HG02623 (cell line): ENCODE measurements around the gene THSD7B.
"Not testable (repeated sequence)": the region's sequence is repeated elsewhere in the genome, so short reads cannot be mapped to it uniquely, and the experiment has no call there.

Source experiments
- ATAC-seq: cut with Tn5 transposase; IDR thresholded peaks from one replicate; pipeline ENCODE4 v1.9.1; 2021; ENCODE audit warnings: moderate library complexity; ENCODE audit not compliant: unreplicated experiment

THSD7B gene

DNA sequence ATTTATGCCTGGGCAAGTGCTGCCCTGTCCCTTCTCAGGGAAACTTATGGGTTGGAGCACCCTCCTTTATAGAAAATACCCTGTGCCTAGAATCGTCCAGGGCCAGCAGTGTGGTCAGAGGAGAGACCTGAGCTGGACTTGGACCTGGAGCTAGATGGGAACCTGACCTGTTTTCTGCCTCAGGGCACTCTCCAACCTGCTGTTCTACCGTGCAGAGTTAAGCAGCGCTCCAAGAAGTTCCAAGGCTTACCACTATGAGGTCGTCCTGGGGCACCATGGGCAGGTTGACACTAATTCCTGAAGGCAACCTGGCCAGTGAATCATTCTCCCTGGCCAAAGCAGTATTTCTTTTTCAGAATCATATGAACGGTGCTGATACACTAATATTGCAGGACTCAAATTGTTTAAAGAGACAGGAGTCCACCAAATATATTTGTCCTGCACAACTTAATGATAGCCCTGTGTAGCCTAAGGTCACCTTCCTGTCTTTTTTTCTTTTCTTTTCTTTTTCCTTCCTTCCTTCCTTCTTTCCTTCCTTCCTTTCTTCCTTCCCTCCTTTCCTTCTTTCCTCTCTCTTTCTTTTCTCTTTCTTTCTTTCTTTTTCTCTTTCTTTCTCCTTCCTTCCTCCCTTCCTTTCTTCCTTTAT, 743.5 kb downstream of the THSD7B start:
- ATAC-seq: no peak

DNA sequence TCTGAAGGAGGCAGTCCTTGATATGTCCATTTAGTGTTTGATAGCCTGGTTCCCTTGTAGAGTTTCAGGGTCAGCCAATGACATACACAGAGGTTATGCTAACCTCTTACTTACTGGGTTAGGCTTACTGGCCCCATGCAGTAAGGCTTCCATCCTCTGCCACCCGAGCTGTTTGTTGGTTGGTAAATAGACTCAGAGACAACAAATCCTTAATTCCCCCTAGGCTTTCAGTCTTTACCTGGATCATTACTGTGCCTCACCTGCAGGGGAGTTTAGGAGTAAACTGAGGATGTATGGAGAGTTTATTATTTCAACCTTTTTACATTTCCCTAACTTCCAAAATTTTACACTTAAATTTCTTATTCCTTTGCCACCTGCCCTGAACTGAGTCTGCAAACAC, 746.2 kb downstream of the THSD7B start:
- no peak for ATAC-seq

DNA sequence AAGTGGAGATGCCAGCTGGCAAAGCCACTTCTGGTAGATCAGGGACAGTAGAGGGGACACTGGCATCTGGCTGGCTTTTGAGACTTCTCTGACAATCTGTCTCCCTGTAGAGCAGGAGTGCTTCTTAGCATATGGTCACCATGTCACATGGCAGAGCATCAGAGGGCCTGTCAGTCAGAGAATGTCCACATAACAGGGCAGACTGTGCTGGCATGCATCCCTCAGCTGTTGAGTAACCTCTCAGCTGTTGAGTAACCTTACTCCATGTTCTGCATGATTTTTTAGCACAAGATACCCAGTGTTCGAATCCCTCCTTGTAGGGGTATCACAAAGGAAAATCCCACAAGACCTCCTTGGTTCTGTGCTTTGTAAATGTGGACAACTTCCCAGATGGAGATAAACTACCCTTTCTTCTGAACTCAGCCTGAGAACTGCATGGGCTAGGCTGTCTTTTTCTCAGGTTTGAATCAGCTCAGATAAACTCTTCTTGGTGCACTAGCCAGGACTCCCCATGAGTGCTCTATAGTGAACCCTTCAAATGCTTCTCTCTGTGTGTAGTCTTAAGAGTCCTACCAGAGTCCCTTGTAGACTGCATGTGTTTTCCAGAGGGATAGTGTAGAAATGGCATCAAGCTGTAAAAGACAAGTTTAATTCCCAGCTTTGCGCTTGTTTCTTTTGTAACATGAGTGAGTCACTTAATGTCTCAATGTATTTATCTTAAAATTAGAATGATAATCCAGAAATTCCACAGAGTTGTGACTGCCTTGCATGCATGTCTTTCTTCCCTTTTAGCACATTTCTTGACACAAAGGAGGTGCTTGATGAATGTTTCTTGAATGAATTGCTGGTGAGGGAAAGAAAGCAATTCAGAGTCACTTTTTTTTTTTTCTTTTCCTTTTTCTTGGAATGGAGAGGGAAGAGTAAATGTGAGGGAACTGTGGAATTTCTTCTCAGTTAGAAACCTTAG, 756.6 kb downstream of the THSD7B start:
- ATAC-seq: no peak

DNA sequence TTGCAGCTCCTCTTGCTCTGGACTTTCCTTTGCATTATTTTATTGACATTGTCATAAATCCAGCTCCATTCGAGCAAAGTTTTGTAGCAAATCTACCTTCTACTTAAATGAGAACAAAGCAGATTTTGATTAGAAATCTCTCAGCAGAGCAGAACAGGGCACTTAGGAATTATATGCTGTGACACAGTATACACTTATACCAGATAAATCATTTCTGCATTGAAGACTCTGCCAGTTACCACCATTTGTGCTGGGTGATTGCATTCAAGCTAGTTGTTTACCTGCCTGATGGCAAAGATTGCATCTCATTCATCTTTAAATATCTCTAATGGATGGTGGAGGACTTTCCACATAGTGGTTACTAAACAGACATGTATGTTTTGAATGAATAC, 757.3 kb downstream of the THSD7B start:
- ATAC-seq: no peak

DNA sequence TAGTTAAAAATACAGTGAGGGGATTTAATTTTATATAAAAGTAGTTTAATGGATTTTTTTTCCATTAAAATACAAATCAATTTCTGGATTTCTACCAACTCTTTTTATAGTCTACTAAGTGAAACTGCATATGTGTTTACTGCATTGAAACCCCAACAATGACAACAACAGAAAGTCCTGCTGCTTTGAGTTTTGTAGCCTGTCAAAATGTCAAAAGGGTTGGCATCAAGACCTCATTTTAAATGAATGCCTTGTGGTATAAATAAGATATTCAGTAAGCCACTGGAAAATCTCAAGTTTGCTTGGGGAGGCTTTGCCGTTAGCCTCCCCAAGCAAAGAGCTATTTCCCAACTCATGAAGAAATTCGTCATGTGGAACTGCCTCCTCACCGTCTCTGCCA, 758.6 kb downstream of the THSD7B start:
- ATAC-seq: no peak

DNA sequence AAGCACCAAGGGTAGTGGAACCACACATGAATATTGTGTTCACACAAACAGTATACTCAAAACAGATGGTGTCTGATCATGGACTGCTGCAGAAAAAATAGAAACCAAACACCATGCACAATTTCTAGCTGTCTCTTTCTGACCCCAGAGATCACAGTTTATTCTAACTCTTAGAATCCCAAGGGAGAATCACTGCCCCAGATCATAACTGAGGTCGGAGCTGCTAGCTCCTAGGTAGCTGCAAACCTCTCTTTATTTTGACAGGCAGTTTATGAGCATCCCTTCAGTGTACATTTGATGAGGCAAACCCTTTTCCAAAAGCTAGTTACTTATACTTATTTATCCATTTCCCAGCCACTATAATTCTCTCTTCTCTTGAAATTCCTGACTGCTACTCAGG, 759.8 kb downstream of the THSD7B start:
- no peak for ATAC-seq

DNA sequence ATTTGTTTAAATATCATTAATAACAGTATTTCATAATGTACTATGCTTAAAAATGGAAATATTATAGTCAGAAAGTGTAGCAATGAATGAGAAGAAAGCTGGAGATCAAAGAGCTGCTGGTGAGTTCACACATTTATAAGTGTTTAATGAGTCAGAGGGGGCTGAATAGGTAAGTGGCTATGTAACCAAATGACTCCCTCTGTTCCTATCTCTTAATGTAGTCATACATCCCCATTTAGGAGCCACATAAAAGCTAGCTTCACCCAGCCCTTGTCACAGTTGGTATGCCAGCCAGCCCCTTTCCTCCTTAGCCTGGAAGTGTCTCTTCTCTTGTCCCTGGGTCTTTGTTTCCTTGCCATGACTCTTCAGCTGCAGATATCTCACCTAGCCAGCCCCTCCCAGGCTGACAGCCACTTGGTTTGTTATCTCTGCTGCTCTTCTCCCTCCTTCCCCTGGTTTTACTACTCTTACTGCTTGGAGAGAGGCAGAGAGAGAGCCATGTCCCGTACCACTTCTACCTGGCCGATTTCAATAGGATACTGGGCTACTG, 760.4 kb downstream of the THSD7B start:
- ATAC-seq: no peak

DNA sequence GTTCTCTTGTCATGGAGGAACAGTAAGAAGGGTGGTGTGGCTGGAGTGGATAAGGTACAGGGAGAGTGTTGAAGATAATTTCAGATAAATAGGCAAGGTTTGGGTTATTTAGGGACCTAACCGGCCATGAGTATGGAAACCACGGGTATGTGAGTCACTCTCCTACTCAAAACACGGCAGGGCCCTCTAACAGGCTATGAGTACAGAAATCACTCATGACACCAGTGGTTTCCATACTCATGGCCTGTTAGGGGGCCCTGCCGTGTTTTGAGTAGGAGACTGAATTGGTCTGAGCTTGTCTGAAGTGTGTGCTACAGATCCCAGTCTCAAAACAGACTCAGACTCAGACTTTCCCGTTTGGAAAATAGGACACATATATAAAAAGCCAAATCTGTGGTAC, 770.6 kb downstream of the THSD7B start:
- ATAC-seq: no peak

DNA sequence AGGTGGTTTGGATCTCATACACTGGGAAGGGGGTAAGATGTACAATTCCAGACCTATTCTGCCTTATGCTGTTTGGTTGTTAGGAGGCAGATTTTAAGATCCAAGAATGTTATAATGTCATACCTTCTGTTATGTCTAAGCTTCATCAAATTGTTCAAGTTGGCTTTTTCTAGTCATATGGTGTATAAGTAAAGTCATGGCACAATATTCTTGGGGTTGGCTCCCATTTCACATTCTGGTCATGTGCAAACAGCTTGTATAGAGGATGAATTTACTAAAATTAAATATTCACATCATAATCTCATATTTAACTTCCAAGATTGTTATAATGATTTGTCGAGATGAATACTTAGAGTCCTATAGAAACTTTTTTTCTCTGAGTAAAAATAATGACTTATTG, 774.0 kb downstream of the THSD7B start:
- ATAC-seq: no peak

DNA sequence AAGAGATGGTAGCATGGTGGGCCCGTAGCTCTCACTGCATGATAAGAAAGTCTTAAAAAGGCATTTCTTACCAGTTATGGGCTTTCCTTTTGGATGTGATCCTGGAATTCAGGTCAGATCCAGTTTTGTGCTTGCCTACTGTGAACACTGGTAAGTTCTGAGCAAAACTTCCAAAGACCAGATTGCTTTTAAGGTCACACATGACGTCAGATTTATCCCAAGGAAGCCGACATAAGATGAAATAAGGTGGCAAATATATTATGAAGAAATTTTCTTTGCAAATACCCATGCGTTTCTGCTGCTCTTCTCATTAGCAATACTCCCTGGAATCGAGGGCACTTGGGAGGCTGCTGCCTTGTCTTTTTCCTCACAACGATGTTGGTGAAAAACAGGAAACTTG, 782.5 kb downstream of the THSD7B start:
- no peak for ATAC-seq

DNA sequence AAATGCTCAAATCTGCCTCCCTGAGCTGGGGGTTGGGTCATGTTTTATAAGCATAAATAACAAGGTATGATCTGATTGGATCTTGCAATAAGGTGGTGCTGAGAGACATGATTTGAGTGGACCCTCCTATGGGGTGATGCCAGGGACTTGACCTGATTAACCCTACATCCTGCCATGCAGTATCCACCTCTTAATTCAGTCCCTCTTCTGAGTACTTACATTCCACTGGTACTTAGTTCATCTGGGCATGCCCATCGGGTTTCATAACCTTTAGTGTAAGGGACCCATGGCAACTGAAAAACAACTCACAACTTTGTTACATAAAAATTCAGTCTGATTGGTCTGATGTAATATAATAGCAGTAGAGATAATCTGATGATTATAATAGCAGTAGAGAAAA, 801.0 kb downstream of the THSD7B start:
- ATAC-seq: no peak

DNA sequence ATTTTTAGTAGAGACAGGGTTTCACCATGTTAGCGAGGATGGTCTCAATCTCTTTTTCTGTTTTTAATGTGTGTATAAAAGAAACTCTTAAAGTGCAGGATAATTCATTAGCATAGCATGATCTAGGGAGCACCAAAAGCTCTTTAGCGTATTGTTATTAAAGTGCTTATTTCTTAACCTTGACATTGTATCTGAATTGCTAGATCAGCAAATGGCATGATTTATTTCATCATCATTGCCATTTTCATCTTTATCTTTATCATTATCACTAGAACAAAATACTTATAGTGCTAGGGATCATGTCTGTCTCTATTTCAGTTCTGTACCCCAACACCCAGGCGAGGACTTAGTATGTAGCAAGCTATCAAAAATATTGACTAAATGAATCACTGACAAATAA, 805.1 kb downstream of the THSD7B start:
- ATAC-seq: no peak

DNA sequence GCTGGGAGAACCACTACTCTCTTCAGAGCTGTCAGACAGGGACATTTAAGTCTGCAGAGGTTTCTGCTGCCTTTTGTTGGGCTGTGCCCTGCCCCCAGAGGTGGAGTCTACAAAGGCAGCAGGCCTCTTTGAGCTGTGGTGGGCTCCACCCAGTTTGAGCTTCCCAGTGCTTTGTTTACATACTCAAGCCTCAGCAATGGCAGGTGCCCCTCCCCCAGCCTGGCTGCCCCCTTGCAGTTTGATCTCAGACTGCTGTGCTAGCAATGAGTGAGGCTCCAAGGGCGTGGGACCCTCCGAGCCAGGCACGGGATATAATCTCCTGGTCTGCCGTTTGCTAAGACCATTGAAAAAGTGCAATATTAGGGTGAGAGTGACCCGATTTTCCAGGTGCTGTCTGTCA, 822.5 kb downstream of the THSD7B start:
- ATAC-seq: not testable (repeated sequence)

DNA sequence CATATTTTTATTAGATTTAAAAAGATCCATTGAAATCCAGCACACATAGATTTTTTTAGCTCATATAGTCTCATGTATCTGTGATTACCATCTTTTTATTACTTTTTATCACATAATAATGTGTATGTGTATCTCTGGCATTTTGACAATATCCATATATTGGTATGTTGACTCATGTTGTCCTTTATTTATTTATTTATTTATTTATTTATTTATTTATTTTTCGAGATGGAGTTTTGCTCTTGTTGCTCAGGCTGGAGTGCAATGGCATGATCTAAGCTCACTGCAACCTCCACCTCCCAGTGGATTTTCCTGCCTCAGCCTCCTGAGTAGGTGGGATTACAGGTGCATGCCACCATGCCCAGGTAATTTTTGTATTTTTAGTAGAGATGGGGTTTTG, 823.2 kb downstream of the THSD7B start:
- ATAC-seq: not testable (repeated sequence)

DNA sequence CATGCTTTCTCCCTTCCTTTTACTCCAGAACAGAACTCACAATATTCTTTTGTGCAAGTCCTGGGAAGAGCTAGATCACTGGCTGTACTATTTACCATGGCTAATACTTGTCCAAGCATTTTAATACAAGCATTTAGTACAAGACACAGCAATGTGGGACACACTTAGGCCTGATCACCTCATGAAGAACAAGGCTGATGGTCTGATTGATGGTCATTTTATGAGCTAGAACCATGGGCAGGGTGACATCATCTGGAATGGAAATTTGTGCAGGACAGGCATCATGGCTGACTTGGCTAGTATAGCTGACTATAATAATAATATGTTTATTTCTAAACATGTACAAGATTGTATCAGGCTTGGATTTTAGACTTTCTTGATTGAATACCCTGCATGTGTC, 824.8 kb downstream of the THSD7B start:
- no peak for ATAC-seq

DNA sequence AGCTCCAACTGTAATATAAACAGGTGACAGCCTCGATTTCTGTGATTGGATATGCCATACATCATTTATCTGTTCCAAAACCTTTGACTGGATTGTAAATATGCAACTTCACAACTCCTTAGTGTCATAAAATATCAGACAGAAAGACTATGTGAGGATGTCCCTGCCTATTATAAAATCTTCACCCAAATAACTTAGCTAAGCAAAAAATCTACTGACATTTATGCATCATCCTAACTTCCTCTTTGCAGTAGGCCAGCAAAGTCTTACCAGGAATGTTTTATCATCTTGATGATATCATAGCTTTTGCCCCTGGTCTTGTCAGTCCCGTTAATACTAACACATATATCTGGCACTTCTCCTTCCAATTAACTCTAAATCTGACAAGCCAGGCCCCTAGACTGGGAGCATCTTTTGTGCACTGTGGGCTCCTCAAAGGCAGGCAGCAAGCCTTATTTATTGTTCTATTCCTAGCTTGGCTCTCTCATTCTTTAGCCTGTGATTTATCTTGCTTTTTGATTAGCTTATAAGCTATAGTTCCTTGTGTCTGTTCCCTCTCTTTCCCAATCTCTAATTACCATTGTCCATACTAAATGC, 842.5 kb downstream of the THSD7B start:
- no peak for ATAC-seq

DNA sequence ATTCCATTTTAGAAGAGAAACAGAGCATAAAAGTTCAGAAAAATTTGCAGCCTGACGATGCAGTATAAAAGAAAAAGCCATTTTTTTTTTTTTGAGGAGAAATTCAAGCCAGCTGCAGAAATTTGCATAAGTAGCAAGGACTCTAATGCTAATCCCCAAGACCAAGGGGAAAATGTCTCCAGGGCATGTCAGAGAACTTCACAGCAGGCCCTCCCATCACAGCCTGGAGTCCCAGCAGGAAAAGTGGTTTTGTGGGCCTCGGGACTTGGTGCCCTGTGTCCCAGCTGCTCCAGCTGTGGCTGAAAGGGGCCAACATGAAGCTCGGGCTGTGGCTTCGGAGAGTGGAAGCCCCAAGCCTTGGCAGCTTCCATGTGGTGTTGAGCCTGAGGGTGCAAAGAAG, 873.6 kb downstream of the THSD7B start:
- no peak for ATAC-seq

DNA sequence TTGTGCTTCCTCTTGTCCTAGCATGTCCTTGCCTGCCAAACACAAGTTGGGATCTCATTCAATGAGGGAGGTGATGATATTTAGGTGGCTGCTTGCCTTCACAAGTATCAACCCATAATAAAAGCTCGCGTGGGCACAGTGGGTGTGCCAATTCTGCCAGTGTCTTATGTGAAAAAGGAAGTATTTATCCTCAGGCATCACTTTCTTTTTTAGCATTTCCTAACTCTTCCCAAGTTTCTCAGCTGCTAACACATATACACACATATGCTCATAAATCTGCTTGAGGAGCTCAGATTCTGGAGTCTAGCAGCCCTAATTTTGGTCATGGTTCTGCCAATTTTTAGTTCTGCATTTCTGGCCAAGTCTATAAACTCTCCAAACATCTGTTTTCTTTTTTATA, 879.4 kb downstream of the THSD7B start:
- no peak for ATAC-seq

DNA sequence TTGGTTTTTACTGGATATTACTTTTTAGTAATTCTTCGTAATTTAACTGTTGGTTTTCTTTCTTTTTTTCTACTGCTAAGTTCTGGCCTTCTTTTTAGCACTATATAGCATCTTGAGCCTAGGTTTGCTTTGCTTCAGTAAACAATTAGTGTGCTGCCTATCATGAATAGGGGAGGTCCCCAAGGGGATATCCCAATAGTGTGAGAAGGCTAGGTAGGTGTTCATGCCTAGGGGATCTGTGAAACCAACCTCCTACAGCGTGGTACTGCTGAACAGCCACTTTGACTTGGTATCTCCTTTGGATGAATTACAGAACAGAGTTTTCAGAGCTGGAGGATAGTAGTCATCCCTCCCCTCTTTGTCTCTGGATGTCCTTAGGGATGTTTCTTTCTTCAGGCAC, 888.7 kb downstream of the THSD7B start:
- ATAC-seq: no peak

DNA sequence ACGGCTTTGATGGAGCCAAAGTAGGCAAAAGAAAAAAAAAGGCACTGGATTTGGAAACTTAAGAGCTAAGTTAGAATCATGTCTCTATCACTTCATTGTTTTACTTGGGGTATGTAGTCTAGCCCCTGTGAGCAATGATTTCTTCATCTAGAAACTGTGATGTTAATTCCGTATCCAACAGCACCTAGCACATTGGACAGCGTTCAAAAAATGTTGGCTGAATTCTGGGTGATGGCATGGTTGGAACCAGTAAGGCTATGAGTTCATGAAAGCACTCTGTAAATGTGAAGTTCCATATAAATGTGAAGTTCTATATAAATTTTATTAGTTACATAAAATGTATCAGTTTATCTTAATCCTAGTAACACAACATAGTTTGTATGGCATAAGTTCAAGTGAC, 890.5 kb downstream of the THSD7B start:
- no peak for ATAC-seq

DNA sequence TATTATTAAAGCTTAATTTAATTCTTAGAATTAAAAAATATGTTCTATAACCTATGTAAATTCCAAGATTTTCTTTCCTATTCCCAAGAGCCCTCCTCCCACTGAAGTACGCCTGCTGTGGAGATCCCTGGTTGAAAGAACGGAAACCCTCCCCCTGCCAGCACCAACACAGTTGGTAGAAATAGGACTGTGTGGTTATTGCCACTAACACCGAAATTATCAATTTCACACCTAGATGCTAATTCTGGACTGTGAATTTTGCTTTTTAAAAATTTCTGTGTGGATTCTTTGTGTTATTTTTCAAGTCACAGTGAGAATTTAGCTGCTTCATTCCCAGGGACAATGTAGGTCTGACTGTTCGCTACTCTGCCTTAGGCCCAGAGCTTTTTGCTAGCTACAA, 893.1 kb downstream of the THSD7B start:
- ATAC-seq: no peak

DNA sequence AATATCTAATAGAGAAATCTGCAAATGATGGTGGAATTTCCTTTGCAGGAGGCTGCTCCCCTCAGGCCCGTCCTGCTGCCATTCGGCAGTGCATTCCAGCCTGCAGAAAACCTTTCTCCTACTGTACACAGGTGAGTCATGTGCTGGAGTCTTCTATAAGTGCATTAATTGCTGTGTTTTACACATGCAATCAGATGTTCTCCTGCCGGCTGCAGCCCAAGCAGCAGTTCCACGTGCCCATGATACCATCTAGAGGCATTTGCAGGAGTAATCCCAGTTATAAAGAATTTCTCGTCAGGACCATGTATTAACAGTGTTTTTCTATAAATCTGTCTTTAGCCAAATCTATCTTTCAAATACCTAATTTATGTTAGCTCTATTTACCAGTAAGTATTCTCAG, 894.3 kb downstream of the THSD7B start:
- no peak for ATAC-seq
